ENCODE data around the gene TXNRD2.
"Not testable (repeated sequence)": the region's sequence is repeated elsewhere in the genome, so short reads cannot be mapped to it uniquely, and the experiment has no call there.

The TXNRD2 gene

GRCh38 chr22:19933341-19934241, 8.0 kb downstream of the TXNRD2 start:
- no peak for DNase-seq (ENCODE audit: low read depth)
- H3K27me3 ChIP-seq (replicated peaks; ENCODE audit: control insufficient read depth, insufficient read depth, low read length) = no peaks in the 10 kb centered on the region

GRCh38 chr22:19932367-19933206, 9.0 kb downstream of the TXNRD2 start:
- Histone ChIP-seq H3K27me3 (replicated peaks; ENCODE audit: control insufficient read depth, insufficient read depth, low read length) (no peaks in the 10 kb centered on the region), H3K9me3 (ENCODE audit: control insufficient read depth, low read length) (no peaks in the 10 kb centered on the region), H3K4me3 (ENCODE audit: low read length) (no peak overlapping the region), H3K36me3 (ENCODE audit: control insufficient read depth, insufficient read depth, low read length, severe bottlenecking) (no peaks in the 10 kb centered on the region), H3K4me1 (ENCODE audit: control insufficient read depth, insufficient read depth, low read length) (no peaks in the 10 kb centered on the region), H3K9ac (ENCODE audit: low read length) (no peak overlapping the region)
- DNase-seq (ENCODE audit: low read depth) = no peak

More at GRCh38 chr22:19933341-19934241, 8.0 kb downstream of the TXNRD2 start:
- Histone ChIP-seq H3K36me3 (ENCODE audit: control insufficient read depth, insufficient read depth, low read length, severe bottlenecking) (no peaks in the 10 kb centered on the region), H3K4me3 (ENCODE audit: low read length) (no peak overlapping the region), H3K9ac (ENCODE audit: low read length) (no peak overlapping the region), H3K9me3 (ENCODE audit: control insufficient read depth, low read length) (no peaks in the 10 kb centered on the region), H3K4me1 (ENCODE audit: control insufficient read depth, insufficient read depth, low read length) (no peaks in the 10 kb centered on the region)

- no peak for DNase-seq (ENCODE audit: low read depth)
- Histone ChIP-seq H3K4me1 (ENCODE audit: control insufficient read depth, insufficient read depth, low read length) (no peaks in the 10 kb centered on the region), H3K9me3 (ENCODE audit: control insufficient read depth, low read length) (no peaks in the 10 kb centered on the region)
These were observed 10.1 kb downstream of the TXNRD2 start for GRCh38 chr22:19931514-19931913.

GRCh38 chr22:19930551-19931486, 10.8 kb downstream of the TXNRD2 start:
- Histone ChIP-seq H3K4me1 (ENCODE audit: control insufficient read depth, insufficient read depth, low read length) (no peaks in the 10 kb centered on the region), H3K9ac (ENCODE audit: low read length) (no peak overlapping the region), H3K9me3 (ENCODE audit: control insufficient read depth, low read length) (no peaks in the 10 kb centered on the region), H3K36me3 (ENCODE audit: control insufficient read depth, insufficient read depth, low read length, severe bottlenecking) (no peaks in the 10 kb centered on the region), H3K27me3 (replicated peaks; ENCODE audit: control insufficient read depth, insufficient read depth, low read length) (no peaks in the 10 kb centered on the region), H3K4me3 (ENCODE audit: low read length) (no peak overlapping the region)
- DNase-seq (ENCODE audit: low read depth) = no peak

More at GRCh38 chr22:19931514-19931913, 10.1 kb downstream of the TXNRD2 start:
- Histone ChIP-seq H3K36me3 (ENCODE audit: control insufficient read depth, insufficient read depth, low read length, severe bottlenecking) (no peaks in the 10 kb centered on the region), H3K27me3 (replicated peaks; ENCODE audit: control insufficient read depth, insufficient read depth, low read length) (no peaks in the 10 kb centered on the region), H3K4me3 (ENCODE audit: low read length) (no peak overlapping the region), H3K9ac (ENCODE audit: low read length) (no peak overlapping the region)

- no peak overlapping the region for H3K9ac ChIP-seq (ENCODE audit: low read length)
- H3K4me3 ChIP-seq (ENCODE audit: low read length) = no peak overlapping the region
- H3K36me3 ChIP-seq (ENCODE audit: control insufficient read depth, insufficient read depth, low read length, severe bottlenecking) = no peaks in the 10 kb centered on the region
- no peaks in the 10 kb centered on the region for H3K27me3 ChIP-seq (replicated peaks; ENCODE audit: control insufficient read depth, insufficient read depth, low read length)
- H3K9me3 ChIP-seq (ENCODE audit: control insufficient read depth, low read length) = no peaks in the 10 kb centered on the region
- no peaks in the 10 kb centered on the region for H3K4me1 ChIP-seq (ENCODE audit: control insufficient read depth, insufficient read depth, low read length)
- DNase-seq (ENCODE audit: low read depth) = no peak
These were observed 11.8 kb downstream of the TXNRD2 start for GRCh38 chr22:19929586-19930550.

- Histone ChIP-seq H3K27me3 (replicated peaks; ENCODE audit: control insufficient read depth, insufficient read depth, low read length) (no peaks in the 10 kb centered on the region), H3K9me3 (ENCODE audit: control insufficient read depth, low read length) (no peaks in the 10 kb centered on the region), H3K36me3 (ENCODE audit: control insufficient read depth, insufficient read depth, low read length, severe bottlenecking) (no peaks in the 10 kb centered on the region), H3K4me1 (ENCODE audit: control insufficient read depth, insufficient read depth, low read length) (no peaks in the 10 kb centered on the region), H3K4me3 (ENCODE audit: low read length) (no peak overlapping the region), H3K9ac (ENCODE audit: low read length) (no peak overlapping the region)
- DNase-seq (ENCODE audit: low read depth) = no peak
These were observed 13.4 kb downstream of the TXNRD2 start for GRCh38 chr22:19928207-19928606.

- no peaks in the 10 kb centered on the region for H3K36me3 ChIP-seq (ENCODE audit: control insufficient read depth, insufficient read depth, low read length, severe bottlenecking)
- no peaks in the 10 kb centered on the region for H3K4me1 ChIP-seq (ENCODE audit: control insufficient read depth, insufficient read depth, low read length)
- H3K9me3 ChIP-seq (ENCODE audit: control insufficient read depth, low read length) = no peaks in the 10 kb centered on the region
- no peak for DNase-seq (ENCODE audit: low read depth)
- H3K9ac ChIP-seq (ENCODE audit: low read length) = no peak overlapping the region
- H3K4me3 ChIP-seq (ENCODE audit: low read length) = no peak overlapping the region
- no peaks in the 10 kb centered on the region for H3K27me3 ChIP-seq (replicated peaks; ENCODE audit: control insufficient read depth, insufficient read depth, low read length)
These were observed 13.9 kb downstream of the TXNRD2 start for GRCh38 chr22:19927696-19928095.

DNA sequence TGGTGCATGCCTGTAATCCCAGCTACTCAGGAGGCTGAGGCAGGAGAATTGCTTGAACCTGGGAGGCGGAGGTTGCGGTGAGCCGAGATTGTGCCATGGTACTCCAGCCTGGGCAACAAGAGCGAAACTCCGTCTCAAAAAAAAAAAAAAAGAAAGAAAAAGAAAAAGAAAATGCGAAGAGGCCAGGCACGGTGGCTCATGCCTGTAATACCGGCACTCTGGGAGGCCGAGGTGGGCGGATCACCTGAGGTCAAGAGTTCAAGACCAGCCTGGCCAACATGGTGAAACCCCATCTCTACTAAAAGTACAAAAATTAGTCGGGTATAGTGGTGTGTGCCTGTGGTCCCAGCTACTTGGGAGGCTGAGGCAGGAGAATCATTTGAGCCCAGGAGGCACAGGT, 15.6 kb downstream of the TXNRD2 start:
- not testable (repeated sequence) for H3K36me3 ChIP-seq (ENCODE audit: control insufficient read depth, insufficient read depth, low read length, severe bottlenecking); H3K27me3 ChIP-seq (replicated peaks; ENCODE audit: control insufficient read depth, insufficient read depth, low read length); H3K4me3 ChIP-seq (ENCODE audit: low read length); DNase-seq (ENCODE audit: low read depth); H3K9ac ChIP-seq (ENCODE audit: low read length); H3K9me3 ChIP-seq (ENCODE audit: control insufficient read depth, low read length); H3K4me1 ChIP-seq (ENCODE audit: control insufficient read depth, insufficient read depth, low read length)

GRCh38 chr22:19923914-19924513, 17.6 kb downstream of the TXNRD2 start:
- no peaks in the 10 kb centered on the region for H3K27me3 ChIP-seq (replicated peaks; ENCODE audit: control insufficient read depth, insufficient read depth, low read length)
- H3K9ac ChIP-seq (ENCODE audit: low read length) = no peak overlapping the region
- no peaks in the 10 kb centered on the region for H3K36me3 ChIP-seq (ENCODE audit: control insufficient read depth, insufficient read depth, low read length, severe bottlenecking)
- H3K4me1 ChIP-seq (ENCODE audit: control insufficient read depth, insufficient read depth, low read length) = no peaks in the 10 kb centered on the region
- DNase-seq (ENCODE audit: low read depth) = no peak
- no peak overlapping the region for H3K4me3 ChIP-seq (ENCODE audit: low read length)
- H3K9me3 ChIP-seq (ENCODE audit: control insufficient read depth, low read length) = no peaks in the 10 kb centered on the region

Measured in adipocyte (in vitro differentiated cells).